Liver (tissue), 9 donors: ENCODE results near the gene NLRP9. TPM values are rescaled to one million over a fixed set of nuclear protein-coding genes. Genes with fewer than 3 reads are reported as not detected.

Source experiments
- DNase-seq: peaks from one replicate; pipeline ENCODE4 v3.0.0-alpha.2; 2017; ENCODE audit warnings: low spot score
- H3K27ac ChIP-seq, 2 donors: one replicate each; pipeline ENCODE4 v1.7.0; 2013; ENCODE audit warnings: inconsistent platforms in 2 of 2, low read length in 2 of 2, control low read depth in 1 of 2, low read depth in 1 of 2, mild to moderate bottlenecking in 1 of 2
- H3K27me3 ChIP-seq, 4 donors: one replicate each; pipeline versions ENCODE4 v1.6.1 to v1.7.0; 2013; ENCODE audit warnings: low read length in 3 of 4, inconsistent platforms in 1 of 4, mild to moderate bottlenecking in 1 of 4, moderate library complexity in 1 of 4; ENCODE audit not compliant: control insufficient read depth in 4 of 4, insufficient read depth in 4 of 4
- H3K36me3 ChIP-seq, 4 donors: one replicate each; pipeline versions ENCODE4 v1.6.1 to v1.7.0; 2013; ENCODE audit warnings: low read length in 3 of 4, mild to moderate bottlenecking in 3 of 4, low read depth in 1 of 4, moderate library complexity in 1 of 4; ENCODE audit not compliant: control insufficient read depth in 4 of 4, insufficient read depth in 3 of 4
- H3K4me1 ChIP-seq, 4 donors: one replicate each; pipeline versions ENCODE4 v1.6.1 to v1.7.0; 2013; ENCODE audit warnings: low read length in 3 of 4, mild to moderate bottlenecking in 3 of 4, moderate library complexity in 1 of 4; ENCODE audit not compliant: control insufficient read depth in 4 of 4, insufficient read depth in 4 of 4
- H3K4me3 ChIP-seq, 3 donors: one replicate each; pipeline versions ENCODE4 v1.6.1 to v1.7.0; 2013; ENCODE audit warnings: low read length in 3 of 3, control low read depth in 1 of 3, low read depth in 1 of 3, mild to moderate bottlenecking in 1 of 3
- H3K9ac ChIP-seq, 2 donors: one replicate each; pipeline ENCODE4 v1.7.0; 2013; ENCODE audit warnings: low read length in 2 of 2, mild to moderate bottlenecking in 2 of 2, moderate library complexity in 2 of 2, control low read depth in 1 of 2, low read depth in 1 of 2
- H3K9me3 ChIP-seq, 4 donors: one replicate each; pipeline versions ENCODE4 v1.6.1 to v1.7.0; 2013; ENCODE audit warnings: low read length in 3 of 4; ENCODE audit not compliant: control insufficient read depth in 4 of 4
- ATF3 ChIP-seq: IDR thresholded peaks from 2 replicates; pipeline ENCODE4 v1.6.1; 2016; ENCODE audit warnings: antibody characterized with exemption
- EGR1 ChIP-seq, 2 donors: IDR thresholded peaks; 2 replicates each; pipeline ENCODE4 v1.6.1; 2016 to 2018; ENCODE audit warnings: antibody characterized with exemption in 2 of 2, low read depth in 2 of 2
- FOXA2 ChIP-seq: IDR thresholded peaks from 2 replicates; pipeline ENCODE4 v1.6.1; 2016; ENCODE audit warnings: antibody characterized with exemption
- GABPA ChIP-seq, 2 donors: IDR thresholded peaks in 1 of 2; conservative IDR thresholded peaks in 1 of 2; 2 replicates each; pipeline ENCODE4 v1.6.1; 2016; ENCODE audit warnings: antibody characterized with exemption in 2 of 2, mild to moderate bottlenecking in 1 of 2, moderate library complexity in 1 of 2
- HNF4G ChIP-seq: IDR thresholded peaks from 2 replicates; pipeline ENCODE4 v1.6.1; 2016; ENCODE audit warnings: antibody characterized with exemption
- JUND ChIP-seq, 2 donors: IDR thresholded peaks; 2 replicates each; pipeline ENCODE4 v1.6.1; 2016; ENCODE audit warnings: antibody characterized with exemption in 2 of 2
- MAX ChIP-seq: IDR thresholded peaks from 2 replicates; pipeline ENCODE4 v1.6.1; 2016; ENCODE audit warnings: antibody characterized with exemption
- NR2F2 ChIP-seq: IDR thresholded peaks from 2 replicates; pipeline ENCODE4 v1.6.1; 2016; ENCODE audit warnings: antibody characterized with exemption
- RXRA ChIP-seq, 2 donors: IDR thresholded peaks; 2 replicates each; pipeline ENCODE4 v1.6.1; 2017 to 2018; ENCODE audit warnings: antibody characterized with exemption in 2 of 2, mild to moderate bottlenecking in 1 of 2
- SP1 ChIP-seq: IDR thresholded peaks from 2 replicates; pipeline ENCODE4 v1.6.1; 2018; ENCODE audit warnings: antibody characterized with exemption, mild to moderate bottlenecking
- TAF1 ChIP-seq: conservative IDR thresholded peaks from 2 replicates; pipeline ENCODE4 v1.6.1; 2016; ENCODE audit warnings: antibody characterized with exemption, mild to moderate bottlenecking
- WGBS: extraction: QIAGEN DNeasy Blood & Tissue Kit; methylation state at CpG from one replicate; pipeline ENCODE4 v1.1.7; 2013; 5-methylcytosine and 5-hydroxymethylcytosine counted together
- polyA plus RNA-seq, 2 donors: library from polyadenylated mRNA; stranded (reverse) in 1 of 2; unstranded in 1 of 2; fragments of 200-250 nt in 1 of 2; fragments of >200 nt in 1 of 2; fragmentation: Nextera tagmentation in 1 of 2; extraction: Ambion mirVana in 1 of 2; gene quantifications; one replicate each; pipeline versions ENCODE4 v1.2.1 to v1.2.3, GENCODE V29; 2013 to 2015
- total RNA-seq, 2 donors: library from RNA; depleted of rRNA; stranded (reverse); fragments of >200 nt; gene quantifications; one replicate each; pipeline ENCODE4 v1.2.3, GENCODE V29; 2014
- TF ChIP-seq, protein P1 (sequence below): IDR thresholded peaks from 2 replicates; pipeline ENCODE4 v1.6.1; 2016; ENCODE audit warnings: antibody characterized with exemption, mild to moderate bottlenecking
- TF ChIP-seq, protein P2 (sequence below): IDR thresholded peaks from 2 replicates; pipeline ENCODE4 v1.6.1; 2016; ENCODE audit warnings: antibody characterized with exemption
- donor health status: healthy.
- donor health status: healthy.
- donor health status: healthy.
- donor health status: healthy.
- donor health status: healthy.

Gene NLRP9
- total and polyA plus RNA-seq, 4 donors: not detected

GRCh38 chr19:55687281-55688201 is 50.7 kb downstream of the NLRP9 start (continued):
- TF ChIP-seq, protein P1, sequence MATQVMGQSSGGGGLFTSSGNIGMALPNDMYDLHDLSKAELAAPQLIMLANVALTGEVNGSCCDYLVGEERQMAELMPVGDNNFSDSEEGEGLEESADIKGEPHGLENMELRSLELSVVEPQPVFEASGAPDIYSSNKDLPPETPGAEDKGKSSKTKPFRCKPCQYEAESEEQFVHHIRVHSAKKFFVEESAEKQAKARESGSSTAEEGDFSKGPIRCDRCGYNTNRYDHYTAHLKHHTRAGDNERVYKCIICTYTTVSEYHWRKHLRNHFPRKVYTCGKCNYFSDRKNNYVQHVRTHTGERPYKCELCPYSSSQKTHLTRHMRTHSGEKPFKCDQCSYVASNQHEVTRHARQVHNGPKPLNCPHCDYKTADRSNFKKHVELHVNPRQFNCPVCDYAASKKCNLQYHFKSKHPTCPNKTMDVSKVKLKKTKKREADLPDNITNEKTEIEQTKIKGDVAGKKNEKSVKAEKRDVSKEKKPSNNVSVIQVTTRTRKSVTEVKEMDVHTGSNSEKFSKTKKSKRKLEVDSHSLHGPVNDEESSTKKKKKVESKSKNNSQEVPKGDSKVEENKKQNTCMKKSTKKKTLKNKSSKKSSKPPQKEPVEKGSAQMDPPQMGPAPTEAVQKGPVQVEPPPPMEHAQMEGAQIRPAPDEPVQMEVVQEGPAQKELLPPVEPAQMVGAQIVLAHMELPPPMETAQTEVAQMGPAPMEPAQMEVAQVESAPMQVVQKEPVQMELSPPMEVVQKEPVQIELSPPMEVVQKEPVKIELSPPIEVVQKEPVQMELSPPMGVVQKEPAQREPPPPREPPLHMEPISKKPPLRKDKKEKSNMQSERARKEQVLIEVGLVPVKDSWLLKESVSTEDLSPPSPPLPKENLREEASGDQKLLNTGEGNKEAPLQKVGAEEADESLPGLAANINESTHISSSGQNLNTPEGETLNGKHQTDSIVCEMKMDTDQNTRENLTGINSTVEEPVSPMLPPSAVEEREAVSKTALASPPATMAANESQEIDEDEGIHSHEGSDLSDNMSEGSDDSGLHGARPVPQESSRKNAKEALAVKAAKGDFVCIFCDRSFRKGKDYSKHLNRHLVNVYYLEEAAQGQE: no peak
- TF ChIP-seq GABPA (IDR thresholded peaks at IDR 0.05 in 1 of 2, conservative IDR thresholded peaks at IDR 0.05 in 1 of 2): no peak

DNA sequence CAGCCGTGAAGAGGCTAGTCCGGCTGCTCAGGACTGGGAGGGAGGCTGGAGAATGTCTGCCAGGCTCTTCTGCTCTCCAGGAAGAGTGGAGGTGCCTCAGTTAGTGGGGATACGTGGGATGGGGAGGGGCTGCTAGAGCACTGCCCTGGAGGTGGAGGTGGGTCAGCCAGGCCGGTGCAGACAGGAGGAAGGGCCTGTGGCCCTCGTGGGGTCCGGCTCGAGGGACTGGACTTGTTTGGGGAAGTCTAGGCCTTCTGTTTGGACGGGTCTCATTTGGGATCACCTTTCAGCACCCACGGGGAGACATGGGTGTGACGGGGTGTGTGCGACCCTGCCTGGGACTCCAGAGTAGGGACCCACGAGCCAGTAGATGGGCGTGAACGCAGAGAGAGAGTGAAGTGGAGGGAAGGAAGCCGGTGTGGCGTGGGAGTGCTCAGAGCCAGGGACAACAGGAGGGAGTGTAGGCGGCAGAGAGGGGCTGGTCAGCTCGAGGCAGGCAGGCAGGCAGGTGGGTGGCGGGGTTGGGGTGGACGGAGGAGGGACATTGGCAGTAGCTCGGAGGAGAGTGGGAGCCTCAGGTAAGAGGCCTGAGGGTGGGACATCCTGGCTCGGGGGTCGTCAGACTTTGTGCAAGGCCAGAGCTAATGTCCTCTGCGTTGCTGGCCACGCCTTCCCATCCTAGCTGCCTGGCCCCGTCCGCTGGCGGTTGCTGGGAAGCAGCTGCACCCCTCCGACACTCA is 51.7 kb downstream of the NLRP9 start:
- WGBS: 88% methylated on average over 29 of the region's 29 CpGs
- no peak overlapping the region for H3K27ac ChIP-seq
- no peak for TF ChIP-seq GABPA (IDR thresholded peaks at IDR 0.05 in 1 of 2, conservative IDR thresholded peaks at IDR 0.05 in 1 of 2)
- H3K36me3 ChIP-seq: peaks cover 6 to 52% (median 21%) of the 10 kb centered on the region in 4 donors
- no peak overlapping the region for H3K4me3 ChIP-seq
- DNase-seq: no peak
- peaks cover 4 to 41% (median 32%) of the 10 kb centered on the region in 4 donors for H3K4me1 ChIP-seq
- no peak overlapping the region for H3K9ac ChIP-seq
- H3K9me3 ChIP-seq: no peaks in the 10 kb centered on the region
- no peaks in the 10 kb centered on the region for H3K27me3 ChIP-seq

DNA sequence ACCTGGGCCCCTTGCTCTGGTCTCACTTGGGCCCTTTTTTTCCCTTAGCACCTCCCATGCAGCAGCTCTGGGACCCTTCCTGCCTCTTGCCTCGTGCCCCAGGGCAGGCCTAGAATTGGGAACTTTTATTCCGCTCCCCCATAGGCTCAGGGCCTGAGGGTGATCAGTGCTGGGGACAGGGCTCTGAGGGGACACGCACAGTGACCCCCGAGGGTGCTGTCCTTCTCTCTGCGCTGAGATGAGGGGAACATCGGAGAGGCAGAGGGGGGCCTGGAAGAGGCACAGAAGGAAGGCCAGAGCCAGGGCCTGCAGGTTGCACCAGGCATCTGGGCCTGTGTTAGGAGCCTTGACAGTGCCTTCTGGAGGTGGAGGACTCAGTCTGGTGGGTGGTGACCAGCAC is 52.4 kb downstream of the NLRP9 start:
- H3K4me1 ChIP-seq: peaks cover 6 to 48% (median 37%) of the 10 kb centered on the region in 4 donors
- no peaks in the 10 kb centered on the region for H3K27me3 ChIP-seq
- 93% methylated on average over 6 of the region's 6 CpGs for WGBS
- H3K9ac ChIP-seq: no peak overlapping the region
- peaks cover 10 to 48% (median 19%) of the 10 kb centered on the region in 4 donors for H3K36me3 ChIP-seq
- no peak for DNase-seq
- no peaks in the 10 kb centered on the region for H3K9me3 ChIP-seq
- H3K4me3 ChIP-seq: no peak overlapping the region
- TF ChIP-seq, protein P2, sequence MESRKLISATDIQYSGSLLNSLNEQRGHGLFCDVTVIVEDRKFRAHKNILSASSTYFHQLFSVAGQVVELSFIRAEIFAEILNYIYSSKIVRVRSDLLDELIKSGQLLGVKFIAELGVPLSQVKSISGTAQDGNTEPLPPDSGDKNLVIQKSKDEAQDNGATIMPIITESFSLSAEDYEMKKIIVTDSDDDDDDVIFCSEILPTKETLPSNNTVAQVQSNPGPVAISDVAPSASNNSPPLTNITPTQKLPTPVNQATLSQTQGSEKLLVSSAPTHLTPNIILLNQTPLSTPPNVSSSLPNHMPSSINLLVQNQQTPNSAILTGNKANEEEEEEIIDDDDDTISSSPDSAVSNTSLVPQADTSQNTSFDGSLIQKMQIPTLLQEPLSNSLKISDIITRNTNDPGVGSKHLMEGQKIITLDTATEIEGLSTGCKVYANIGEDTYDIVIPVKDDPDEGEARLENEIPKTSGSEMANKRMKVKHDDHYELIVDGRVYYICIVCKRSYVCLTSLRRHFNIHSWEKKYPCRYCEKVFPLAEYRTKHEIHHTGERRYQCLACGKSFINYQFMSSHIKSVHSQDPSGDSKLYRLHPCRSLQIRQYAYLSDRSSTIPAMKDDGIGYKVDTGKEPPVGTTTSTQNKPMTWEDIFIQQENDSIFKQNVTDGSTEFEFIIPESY: no peak
- TF ChIP-seq NR2F2 (no peak), SP1 (no peak), TAF1 (no peak), JUND (IDR thresholded peaks at IDR 0.05) (no peak), HNF4G (no peak), ATF3 (no peak), MAX (no peak), RXRA (IDR thresholded peaks at IDR 0.05) (no peak), EGR1 (IDR thresholded peaks at IDR 0.05; ENCODE audit: low read depth in 2 of 2) (no peak), GABPA (IDR thresholded peaks at IDR 0.05 in 1 of 2, conservative IDR thresholded peaks at IDR 0.05 in 1 of 2) (no peak), FOXA2 (no peak)
- TF ChIP-seq, protein P1: no peak
- no peak overlapping the region for H3K27ac ChIP-seq
